ENCODE data around the gene GALNT11.
"Not testable (repeated sequence)": the region's sequence is repeated elsewhere in the genome, so short reads cannot be mapped to it uniquely, and the experiment has no call there.

The GALNT11 gene

GRCh38 chr7:152075379-152075778 is 49.9 kb downstream of the GALNT11 start:
- DNase-seq (ENCODE audit: low read depth in 3 of 3), result not testable (repeated sequence)

- peak in 1 of 3 donors; percentile 4 for DNase-seq (ENCODE audit: low read depth in 3 of 3)
Observed at GRCh38 chr7:152076324-152076821, 50.9 kb downstream of the GALNT11 start.

GRCh38 chr7:152076940-152077933 is 51.8 kb downstream of the GALNT11 start:
- DNase-seq (ENCODE audit: low read depth in 3 of 3), result no peak

GRCh38 chr7:152078025-152078424 is 52.6 kb downstream of the GALNT11 start:
- no peak for DNase-seq (ENCODE audit: low read depth in 3 of 3)

- DNase-seq (ENCODE audit: low read depth in 3 of 3), result no peak
Observed at GRCh38 chr7:152078786-152079185, 53.3 kb downstream of the GALNT11 start.

- no peak for DNase-seq (ENCODE audit: low read depth in 3 of 3)
Observed at GRCh38 chr7:152081088-152081487, 55.6 kb downstream of the GALNT11 start.

- not testable (repeated sequence) for DNase-seq (ENCODE audit: low read depth in 3 of 3)
Observed at GRCh38 chr7:152082073-152082721, 56.7 kb downstream of the GALNT11 start.

- DNase-seq (ENCODE audit: low read depth in 3 of 3), result no peak
Observed at GRCh38 chr7:152085131-152085530, 59.7 kb downstream of the GALNT11 start.

- DNase-seq (ENCODE audit: low read depth in 3 of 3), result no peak
Observed at GRCh38 chr7:152086513-152086912, 61.0 kb downstream of the GALNT11 start.

GRCh38 chr7:152089183-152089582 is 63.7 kb downstream of the GALNT11 start:
- DNase-seq (ENCODE audit: low read depth in 3 of 3), result no peak

GRCh38 chr7:152090747-152091146 is 65.3 kb downstream of the GALNT11 start:
- DNase-seq (ENCODE audit: low read depth in 3 of 3), result no peak

- DNase-seq (ENCODE audit: low read depth in 3 of 3), result no peak
Observed at GRCh38 chr7:152093717-152094116, 68.2 kb downstream of the GALNT11 start.

- DNase-seq (ENCODE audit: low read depth in 3 of 3), result no peak
Observed at GRCh38 chr7:152095771-152096170, 70.3 kb downstream of the GALNT11 start.

- DNase-seq (ENCODE audit: low read depth in 3 of 3), result no peak
Observed at GRCh38 chr7:152097330-152097729, 71.9 kb downstream of the GALNT11 start.

- no peak for DNase-seq (ENCODE audit: low read depth in 3 of 3)
Observed at GRCh38 chr7:152103066-152103465, 77.6 kb downstream of the GALNT11 start.

- no peak for DNase-seq (ENCODE audit: low read depth in 3 of 3)
Observed at GRCh38 chr7:152103691-152104090, 78.2 kb downstream of the GALNT11 start.

GRCh38 chr7:152105205-152105604 is 79.7 kb downstream of the GALNT11 start:
- DNase-seq (ENCODE audit: low read depth in 3 of 3), result no peak

GRCh38 chr7:152106990-152107389 is 81.5 kb downstream of the GALNT11 start:
- DNase-seq (ENCODE audit: low read depth in 3 of 3), result no peak

- no peak for DNase-seq (ENCODE audit: low read depth in 3 of 3)
Observed at GRCh38 chr7:152107945-152108344, 82.5 kb downstream of the GALNT11 start.

- DNase-seq (ENCODE audit: low read depth in 3 of 3), result no peak
Observed at GRCh38 chr7:152108359-152108758, 82.9 kb downstream of the GALNT11 start.

- no peak for DNase-seq (ENCODE audit: low read depth in 3 of 3)
Observed at GRCh38 chr7:152112829-152113228, 87.4 kb downstream of the GALNT11 start.

GRCh38 chr7:152115021-152115718 is 89.7 kb downstream of the GALNT11 start:
- no peak for DNase-seq (ENCODE audit: low read depth in 3 of 3)
